Erythroblast (primary cell): Measurements from ENCODE around the gene ZSCAN32.

ENCODE experiments used
- GATA1 ChIP-seq: IDR thresholded peaks from 2 replicates; pipeline ENCODE4 v1.6.1; 2011; ENCODE audit warnings: low read depth, mild to moderate bottlenecking, control low read depth, low read length, moderate library complexity
- POLR2A ChIP-seq: IDR thresholded peaks from 2 replicates; pipeline ENCODE4 v1.6.1; 2011; ENCODE audit warnings: mild to moderate bottlenecking, low read length

DNA sequence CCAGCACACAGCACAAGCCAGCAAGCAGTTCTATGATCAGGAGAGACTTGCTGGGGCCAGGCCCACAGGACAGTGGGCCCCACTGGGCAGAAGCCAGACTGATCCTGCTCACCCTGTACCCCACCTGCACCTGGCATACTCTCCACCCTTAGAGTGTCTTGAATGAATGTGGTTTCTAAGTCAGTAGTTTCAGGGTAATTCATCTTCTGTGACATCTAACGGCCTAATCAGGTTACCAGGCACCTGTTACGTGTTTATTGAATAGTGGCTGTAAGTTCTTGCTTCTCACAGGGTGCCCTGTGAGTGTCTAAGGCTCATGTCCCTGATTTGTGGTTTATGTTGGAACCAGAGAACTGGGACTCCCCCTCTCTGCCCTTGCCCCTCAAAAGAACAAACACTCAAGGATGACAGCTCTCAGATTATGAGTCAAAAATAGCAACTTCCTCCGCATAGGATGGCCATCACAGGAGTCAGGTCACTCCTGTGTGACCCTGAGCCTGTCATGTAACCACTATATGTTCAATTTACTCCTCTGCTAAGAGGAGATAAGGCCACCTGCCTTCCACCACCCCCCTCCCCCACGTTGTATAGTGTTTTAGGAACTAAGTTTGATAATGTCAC lies 52.1 kb downstream of the ZSCAN32 start:
- TF ChIP-seq POLR2A = no peak
- no peak for TF ChIP-seq GATA1
